Measurements from ENCODE around the gene TOGARAM1. TPM values are rescaled to one million over a fixed set of nuclear protein-coding genes. Genes with fewer than 3 reads are reported as not detected.

Gene TOGARAM1
- total RNA-seq, 1 experiment from 2014 or later, result 6.4 TPM

DNA sequence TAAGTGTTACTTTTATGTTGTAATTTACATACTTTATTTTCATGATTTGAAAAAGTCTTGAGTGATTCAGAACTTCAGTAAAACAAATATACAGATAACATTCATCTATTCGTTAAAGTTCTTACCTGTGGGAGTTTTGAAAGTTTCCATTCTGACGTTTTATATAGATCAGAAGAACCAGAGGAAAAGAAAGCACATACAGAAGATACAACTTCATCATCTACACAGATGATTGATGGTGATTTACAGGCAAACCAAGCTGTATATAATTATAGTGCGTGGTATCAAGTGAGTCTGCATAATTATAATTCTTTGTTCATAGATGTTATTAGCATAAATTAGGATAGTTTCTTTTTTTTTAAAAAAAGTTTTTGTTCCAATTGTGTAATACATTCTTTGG, 152.3 kb downstream of the TOGARAM1 start (continued):
- TF ChIP-seq, protein P1, sequence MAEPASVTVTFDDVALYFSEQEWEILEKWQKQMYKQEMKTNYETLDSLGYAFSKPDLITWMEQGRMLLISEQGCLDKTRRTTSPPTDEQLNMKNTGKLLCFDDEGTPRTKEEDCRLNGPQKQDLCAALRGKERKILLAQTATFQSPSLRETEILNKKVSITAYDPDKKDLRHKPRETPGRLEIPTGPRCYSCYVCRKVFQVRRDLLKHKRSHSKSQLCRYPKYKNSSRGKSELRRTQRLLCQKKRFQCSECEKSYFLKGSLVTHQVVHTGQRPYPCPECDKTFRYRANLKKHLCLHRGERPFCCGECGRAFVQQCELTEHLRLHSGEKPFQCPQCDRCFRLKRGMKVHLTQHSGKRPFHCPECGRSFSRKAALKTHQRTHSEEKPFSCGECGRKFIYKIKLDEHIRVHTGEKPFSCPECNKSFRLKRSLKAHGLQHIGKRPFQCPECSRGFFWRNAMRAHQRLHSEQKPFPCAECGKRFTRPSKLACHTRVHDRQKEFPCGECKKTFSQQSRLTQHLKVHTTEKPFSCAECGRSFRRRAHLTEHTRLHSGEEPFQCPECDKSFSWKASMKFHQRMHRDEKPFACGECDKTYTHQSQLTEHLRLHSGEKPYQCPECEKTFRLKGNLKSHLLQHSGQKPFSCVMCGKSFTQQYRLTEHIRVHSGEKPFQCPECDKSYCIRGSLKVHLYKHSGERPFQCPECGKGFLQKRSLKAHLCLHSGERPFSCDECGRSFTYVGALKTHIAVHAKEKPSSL (CRISPR knock-in tag; conservative IDR thresholded peaks at IDR 0.05), result no peak

DNA sequence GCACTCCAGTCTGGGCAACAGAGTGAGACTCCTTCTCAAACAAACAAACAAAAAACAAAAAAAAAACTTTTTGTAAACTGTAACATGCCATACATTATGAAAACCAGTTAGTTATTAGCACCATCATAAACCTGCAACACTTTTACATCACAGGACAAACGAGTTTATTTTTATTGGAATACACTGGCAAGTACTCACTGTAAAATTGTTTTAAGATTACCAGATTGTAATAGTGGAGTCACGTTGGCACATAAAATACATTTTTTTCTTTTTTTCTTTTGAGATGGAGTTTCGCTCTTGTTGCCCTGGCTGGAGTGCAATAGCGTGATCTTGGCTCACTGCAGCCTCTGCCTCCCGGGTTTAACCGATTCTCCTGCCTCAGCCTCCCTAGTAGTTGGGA, 156.6 kb downstream of the TOGARAM1 start:
- no peaks in the 10 kb centered on the region for H3K9me3 Mint-ChIP-seq
- CTCF ChIA-PET, result interaction anchor here (0.6 kb wide), 1 partner anchor 8 kb away, joined by 3 read pairs; no protein-coding TSS in a partner anchor
- POLR2A ChIA-PET, result no interaction called here
- DNase-seq (ENCODE audit: low spot score), result no peak
- peaks cover 72% of the 10 kb centered on the region for H3K36me3 Mint-ChIP-seq
- H3K27me3 Mint-ChIP-seq (ENCODE audit: low read depth), result no peaks in the 10 kb centered on the region
- H3K4me3 Mint-ChIP-seq, result no peak overlapping the region
- TF ChIP-seq ELF4 (CRISPR knock-in tag; IDR thresholded peaks at IDR 0.05; ENCODE audit: low read depth), result no peak
- no peak for TF ChIP-seq JAZF1 (CRISPR knock-in tag; IDR thresholded peaks at IDR 0.05)
- no peak for TF ChIP-seq NFATC4 (CRISPR knock-in tag; IDR thresholded peaks at IDR 0.05)
- TF ChIP-seq ZNF423 (CRISPR knock-in tag; IDR thresholded peaks at IDR 0.05), result no peak
- TF ChIP-seq, protein P2, sequence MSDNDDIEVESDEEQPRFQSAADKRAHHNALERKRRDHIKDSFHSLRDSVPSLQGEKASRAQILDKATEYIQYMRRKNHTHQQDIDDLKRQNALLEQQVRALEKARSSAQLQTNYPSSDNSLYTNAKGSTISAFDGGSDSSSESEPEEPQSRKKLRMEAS (CRISPR knock-in tag; IDR thresholded peaks at IDR 0.05), result no peak
- TF ChIP-seq, protein P3, sequence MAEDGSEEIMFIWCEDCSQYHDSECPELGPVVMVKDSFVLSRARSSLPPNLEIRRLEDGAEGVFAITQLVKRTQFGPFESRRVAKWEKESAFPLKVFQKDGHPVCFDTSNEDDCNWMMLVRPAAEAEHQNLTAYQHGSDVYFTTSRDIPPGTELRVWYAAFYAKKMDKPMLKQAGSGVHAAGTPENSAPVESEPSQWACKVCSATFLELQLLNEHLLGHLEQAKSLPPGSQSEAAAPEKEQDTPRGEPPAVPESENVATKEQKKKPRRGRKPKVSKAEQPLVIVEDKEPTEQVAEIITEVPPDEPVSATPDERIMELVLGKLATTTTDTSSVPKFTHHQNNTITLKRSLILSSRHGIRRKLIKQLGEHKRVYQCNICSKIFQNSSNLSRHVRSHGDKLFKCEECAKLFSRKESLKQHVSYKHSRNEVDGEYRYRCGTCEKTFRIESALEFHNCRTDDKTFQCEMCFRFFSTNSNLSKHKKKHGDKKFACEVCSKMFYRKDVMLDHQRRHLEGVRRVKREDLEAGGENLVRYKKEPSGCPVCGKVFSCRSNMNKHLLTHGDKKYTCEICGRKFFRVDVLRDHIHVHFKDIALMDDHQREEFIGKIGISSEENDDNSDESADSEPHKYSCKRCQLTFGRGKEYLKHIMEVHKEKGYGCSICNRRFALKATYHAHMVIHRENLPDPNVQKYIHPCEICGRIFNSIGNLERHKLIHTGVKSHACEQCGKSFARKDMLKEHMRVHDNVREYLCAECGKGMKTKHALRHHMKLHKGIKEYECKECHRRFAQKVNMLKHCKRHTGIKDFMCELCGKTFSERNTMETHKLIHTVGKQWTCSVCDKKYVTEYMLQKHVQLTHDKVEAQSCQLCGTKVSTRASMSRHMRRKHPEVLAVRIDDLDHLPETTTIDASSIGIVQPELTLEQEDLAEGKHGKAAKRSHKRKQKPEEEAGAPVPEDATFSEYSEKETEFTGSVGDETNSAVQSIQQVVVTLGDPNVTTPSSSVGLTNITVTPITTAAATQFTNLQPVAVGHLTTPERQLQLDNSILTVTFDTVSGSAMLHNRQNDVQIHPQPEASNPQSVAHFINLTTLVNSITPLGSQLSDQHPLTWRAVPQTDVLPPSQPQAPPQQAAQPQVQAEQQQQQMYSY (CRISPR knock-in tag; IDR thresholded peaks at IDR 0.05), result no peak
- TF ChIP-seq, protein P4, sequence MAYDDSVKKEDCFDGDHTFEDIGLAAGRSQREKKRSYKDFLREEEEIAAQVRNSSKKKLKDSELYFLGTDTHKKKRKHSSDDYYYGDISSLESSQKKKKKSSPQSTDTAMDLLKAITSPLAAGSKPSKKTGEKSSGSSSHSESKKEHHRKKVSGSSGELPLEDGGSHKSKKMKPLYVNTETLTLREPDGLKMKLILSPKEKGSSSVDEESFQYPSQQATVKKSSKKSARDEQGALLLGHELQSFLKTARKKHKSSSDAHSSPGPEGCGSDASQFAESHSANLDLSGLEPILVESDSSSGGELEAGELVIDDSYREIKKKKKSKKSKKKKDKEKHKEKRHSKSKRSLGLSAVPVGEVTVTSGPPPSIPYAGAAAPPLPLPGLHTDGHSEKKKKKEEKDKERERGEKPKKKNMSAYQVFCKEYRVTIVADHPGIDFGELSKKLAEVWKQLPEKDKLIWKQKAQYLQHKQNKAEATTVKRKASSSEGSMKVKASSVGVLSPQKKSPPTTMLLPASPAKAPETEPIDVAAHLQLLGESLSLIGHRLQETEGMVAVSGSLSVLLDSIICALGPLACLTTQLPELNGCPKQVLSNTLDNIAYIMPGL (CRISPR knock-in tag; IDR thresholded peaks at IDR 0.05), result no peak
- no peak overlapping the region for H3K27ac Mint-ChIP-seq
- no peak for ATAC-seq
- no peaks in the 10 kb centered on the region for H3K4me1 Mint-ChIP-seq

DNA sequence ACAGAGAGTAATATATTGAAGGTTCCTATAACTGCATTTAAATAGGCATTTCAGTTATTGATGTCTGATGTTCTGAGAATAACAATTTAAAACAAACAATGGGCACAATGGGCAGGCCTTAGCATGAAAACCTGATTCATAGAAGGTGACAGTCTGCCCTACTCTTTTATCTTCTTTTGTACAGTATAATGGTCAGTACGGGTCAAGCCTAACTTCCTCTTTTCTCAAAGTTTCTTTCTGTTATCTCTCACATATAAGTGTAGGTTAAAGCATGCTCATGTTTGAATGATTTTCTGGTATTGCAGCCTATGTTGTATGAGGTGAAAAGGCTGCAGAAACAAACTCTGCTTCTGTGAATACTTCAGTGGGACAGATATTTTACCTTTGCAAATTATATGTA, 158.1 kb downstream of the TOGARAM1 start:
- ChIA-PET POLR2A (no interaction called here), CTCF (no interaction called here)
- H3K4me3 Mint-ChIP-seq, result no peak overlapping the region
- H3K27ac Mint-ChIP-seq, result no peak overlapping the region
- DNase-seq (ENCODE audit: low spot score) (no peak), ATAC-seq (no peak)
- no peaks in the 10 kb centered on the region for H3K4me1 Mint-ChIP-seq
- no peaks in the 10 kb centered on the region for H3K9me3 Mint-ChIP-seq
- H3K36me3 Mint-ChIP-seq, result peaks cover 70% of the 10 kb centered on the region
- no peaks in the 10 kb centered on the region for H3K27me3 Mint-ChIP-seq (ENCODE audit: low read depth)
- TF ChIP-seq, protein P5, sequence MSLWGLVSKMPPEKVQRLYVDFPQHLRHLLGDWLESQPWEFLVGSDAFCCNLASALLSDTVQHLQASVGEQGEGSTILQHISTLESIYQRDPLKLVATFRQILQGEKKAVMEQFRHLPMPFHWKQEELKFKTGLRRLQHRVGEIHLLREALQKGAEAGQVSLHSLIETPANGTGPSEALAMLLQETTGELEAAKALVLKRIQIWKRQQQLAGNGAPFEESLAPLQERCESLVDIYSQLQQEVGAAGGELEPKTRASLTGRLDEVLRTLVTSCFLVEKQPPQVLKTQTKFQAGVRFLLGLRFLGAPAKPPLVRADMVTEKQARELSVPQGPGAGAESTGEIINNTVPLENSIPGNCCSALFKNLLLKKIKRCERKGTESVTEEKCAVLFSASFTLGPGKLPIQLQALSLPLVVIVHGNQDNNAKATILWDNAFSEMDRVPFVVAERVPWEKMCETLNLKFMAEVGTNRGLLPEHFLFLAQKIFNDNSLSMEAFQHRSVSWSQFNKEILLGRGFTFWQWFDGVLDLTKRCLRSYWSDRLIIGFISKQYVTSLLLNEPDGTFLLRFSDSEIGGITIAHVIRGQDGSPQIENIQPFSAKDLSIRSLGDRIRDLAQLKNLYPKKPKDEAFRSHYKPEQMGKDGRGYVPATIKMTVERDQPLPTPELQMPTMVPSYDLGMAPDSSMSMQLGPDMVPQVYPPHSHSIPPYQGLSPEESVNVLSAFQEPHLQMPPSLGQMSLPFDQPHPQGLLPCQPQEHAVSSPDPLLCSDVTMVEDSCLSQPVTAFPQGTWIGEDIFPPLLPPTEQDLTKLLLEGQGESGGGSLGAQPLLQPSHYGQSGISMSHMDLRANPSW (CRISPR knock-in tag; conservative IDR thresholded peaks at IDR 0.05; ENCODE audit: low read depth), result no peak
- TF ChIP-seq, protein P6, sequence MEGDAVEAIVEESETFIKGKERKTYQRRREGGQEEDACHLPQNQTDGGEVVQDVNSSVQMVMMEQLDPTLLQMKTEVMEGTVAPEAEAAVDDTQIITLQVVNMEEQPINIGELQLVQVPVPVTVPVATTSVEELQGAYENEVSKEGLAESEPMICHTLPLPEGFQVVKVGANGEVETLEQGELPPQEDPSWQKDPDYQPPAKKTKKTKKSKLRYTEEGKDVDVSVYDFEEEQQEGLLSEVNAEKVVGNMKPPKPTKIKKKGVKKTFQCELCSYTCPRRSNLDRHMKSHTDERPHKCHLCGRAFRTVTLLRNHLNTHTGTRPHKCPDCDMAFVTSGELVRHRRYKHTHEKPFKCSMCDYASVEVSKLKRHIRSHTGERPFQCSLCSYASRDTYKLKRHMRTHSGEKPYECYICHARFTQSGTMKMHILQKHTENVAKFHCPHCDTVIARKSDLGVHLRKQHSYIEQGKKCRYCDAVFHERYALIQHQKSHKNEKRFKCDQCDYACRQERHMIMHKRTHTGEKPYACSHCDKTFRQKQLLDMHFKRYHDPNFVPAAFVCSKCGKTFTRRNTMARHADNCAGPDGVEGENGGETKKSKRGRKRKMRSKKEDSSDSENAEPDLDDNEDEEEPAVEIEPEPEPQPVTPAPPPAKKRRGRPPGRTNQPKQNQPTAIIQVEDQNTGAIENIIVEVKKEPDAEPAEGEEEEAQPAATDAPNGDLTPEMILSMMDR (IDR thresholded peaks at IDR 0.05), result no peak
- TF ChIP-seq, protein P7, sequence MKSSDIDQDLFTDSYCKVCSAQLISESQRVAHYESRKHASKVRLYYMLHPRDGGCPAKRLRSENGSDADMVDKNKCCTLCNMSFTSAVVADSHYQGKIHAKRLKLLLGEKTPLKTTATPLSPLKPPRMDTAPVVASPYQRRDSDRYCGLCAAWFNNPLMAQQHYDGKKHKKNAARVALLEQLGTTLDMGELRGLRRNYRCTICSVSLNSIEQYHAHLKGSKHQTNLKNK (CRISPR knock-in tag; IDR thresholded peaks at IDR 0.05), result no peak
- TF ChIP-seq ZNF423 (CRISPR knock-in tag; IDR thresholded peaks at IDR 0.05), result no peak
- TF ChIP-seq, protein P8, sequence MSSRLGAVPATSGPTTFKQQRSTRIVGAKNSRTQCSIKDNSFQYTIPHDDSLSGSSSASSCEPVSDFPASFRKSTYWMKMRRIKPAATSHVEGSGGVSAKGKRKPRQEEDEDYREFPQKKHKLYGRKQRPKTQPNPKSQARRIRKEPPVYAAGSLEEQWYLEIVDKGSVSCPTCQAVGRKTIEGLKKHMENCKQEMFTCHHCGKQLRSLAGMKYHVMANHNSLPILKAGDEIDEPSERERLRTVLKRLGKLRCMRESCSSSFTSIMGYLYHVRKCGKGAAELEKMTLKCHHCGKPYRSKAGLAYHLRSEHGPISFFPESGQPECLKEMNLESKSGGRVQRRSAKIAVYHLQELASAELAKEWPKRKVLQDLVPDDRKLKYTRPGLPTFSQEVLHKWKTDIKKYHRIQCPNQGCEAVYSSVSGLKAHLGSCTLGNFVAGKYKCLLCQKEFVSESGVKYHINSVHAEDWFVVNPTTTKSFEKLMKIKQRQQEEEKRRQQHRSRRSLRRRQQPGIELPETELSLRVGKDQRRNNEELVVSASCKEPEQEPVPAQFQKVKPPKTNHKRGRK (CRISPR knock-in tag; IDR thresholded peaks at IDR 0.05; ENCODE audit: borderline replicate concordance), result no peak
- TF ChIP-seq ETV6 (CRISPR knock-in tag; IDR thresholded peaks at IDR 0.05), result no peak
- TF ChIP-seq ZNF416 (CRISPR knock-in tag; IDR thresholded peaks at IDR 0.05), result no peak
- TF ChIP-seq ZNF138 (CRISPR knock-in tag; conservative IDR thresholded peaks at IDR 0.05), result no peak
- no peak for TF ChIP-seq TCF7 (CRISPR knock-in tag; IDR thresholded peaks at IDR 0.05; ENCODE audit: low read depth)

Data from WTC11 (cell line).